HG02798 (cell line): ENCODE results near the gene FMN1.

ENCODE experiments used
- ATAC-seq: cut with Tn5 transposase; IDR thresholded peaks from one replicate; pipeline ENCODE4 v1.9.1; 2021; ENCODE audit warnings: mild to moderate bottlenecking; ENCODE audit not compliant: unreplicated experiment, poor library complexity

FMN1 gene

GRCh38 chr15:33069161-33069560 is 125.4 kb downstream of the FMN1 start:
- no peak for ATAC-seq

GRCh38 chr15:33068511-33068990 is 126.0 kb downstream of the FMN1 start:
- no peak for ATAC-seq

GRCh38 chr15:33068007-33068481 is 126.5 kb downstream of the FMN1 start:
- ATAC-seq, result no peak

GRCh38 chr15:33067456-33067855 is 127.1 kb downstream of the FMN1 start:
- no peak for ATAC-seq

GRCh38 chr15:33066584-33066983 is 127.9 kb downstream of the FMN1 start:
- ATAC-seq, result no peak

GRCh38 chr15:33064878-33065277 is 129.6 kb downstream of the FMN1 start:
- ATAC-seq, result no peak

GRCh38 chr15:33059184-33059583 is 135.3 kb downstream of the FMN1 start:
- no peak for ATAC-seq

- no peak for ATAC-seq
Measured at GRCh38 chr15:33057845-33058244, 136.7 kb downstream of the FMN1 start.

- no peak for ATAC-seq
Measured at GRCh38 chr15:33055962-33056361, 138.6 kb downstream of the FMN1 start.

GRCh38 chr15:33051528-33051927 is 143.0 kb downstream of the FMN1 start:
- no peak for ATAC-seq

GRCh38 chr15:33048255-33048654 is 146.3 kb downstream of the FMN1 start:
- no peak for ATAC-seq

- no peak for ATAC-seq
Measured at GRCh38 chr15:33047077-33047476, 147.4 kb downstream of the FMN1 start.

GRCh38 chr15:33046329-33046728 is 148.2 kb downstream of the FMN1 start:
- ATAC-seq, result no peak

- ATAC-seq, result no peak
Measured at GRCh38 chr15:33045066-33045810, 149.3 kb downstream of the FMN1 start.

GRCh38 chr15:33044598-33044997 is 149.9 kb downstream of the FMN1 start:
- ATAC-seq, result no peak

GRCh38 chr15:33043636-33044035 is 150.9 kb downstream of the FMN1 start:
- ATAC-seq, result no peak

GRCh38 chr15:33040496-33040895 is 154.0 kb downstream of the FMN1 start:
- ATAC-seq, result no peak

- ATAC-seq, result no peak
Measured at GRCh38 chr15:33034588-33034987, 159.9 kb downstream of the FMN1 start.

GRCh38 chr15:33032053-33032452 is 162.5 kb downstream of the FMN1 start:
- no peak for ATAC-seq

GRCh38 chr15:33031324-33031821 is 163.1 kb downstream of the FMN1 start:
- no peak for ATAC-seq

- no peak for ATAC-seq
Measured at GRCh38 chr15:33030315-33030714, 164.2 kb downstream of the FMN1 start.

- ATAC-seq, result no peak
Measured at GRCh38 chr15:33029109-33029652, 165.3 kb downstream of the FMN1 start.
